Astrocyte (in vitro differentiated cells and primary cell): ENCODE measurements around the gene KIAA0513.

Source experiments
- EZH2 ChIP-seq: IDR thresholded peaks from 2 replicates; pipeline ENCODE4 v1.6.1; 2012; ENCODE audit warnings: mild to moderate bottlenecking, low read length, inconsistent platforms; ENCODE audit not compliant: insufficient read depth
- TF ChIP-seq, protein P1 (sequence below): IDR thresholded peaks from 2 replicates; pipeline ENCODE4 v1.5.1; 2011; ENCODE audit warnings: low read depth, mild to moderate bottlenecking, inconsistent platforms, low read length, moderate library complexity; ENCODE audit not compliant: insufficient read depth

DNA sequence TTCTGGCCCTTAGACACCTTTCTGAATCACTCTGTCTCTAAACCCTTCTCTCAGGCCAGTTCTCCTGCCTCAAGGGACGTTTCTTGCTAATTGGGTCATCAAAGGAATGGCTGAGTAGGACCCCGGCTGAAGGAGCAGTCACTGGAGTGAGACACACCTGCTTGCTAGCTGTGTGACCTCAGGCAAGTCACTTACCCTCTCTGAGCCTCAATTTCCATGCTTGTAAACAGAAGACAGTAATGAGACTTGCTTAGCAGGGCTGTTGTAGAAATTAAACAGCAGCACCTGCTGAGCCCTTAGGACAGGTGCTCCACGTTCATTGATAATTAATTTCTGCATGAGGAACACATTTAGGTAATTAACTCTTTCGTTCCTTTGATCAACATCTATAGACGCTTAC, 77.9 kb downstream of the KIAA0513 start:
- TF ChIP-seq, protein P1, sequence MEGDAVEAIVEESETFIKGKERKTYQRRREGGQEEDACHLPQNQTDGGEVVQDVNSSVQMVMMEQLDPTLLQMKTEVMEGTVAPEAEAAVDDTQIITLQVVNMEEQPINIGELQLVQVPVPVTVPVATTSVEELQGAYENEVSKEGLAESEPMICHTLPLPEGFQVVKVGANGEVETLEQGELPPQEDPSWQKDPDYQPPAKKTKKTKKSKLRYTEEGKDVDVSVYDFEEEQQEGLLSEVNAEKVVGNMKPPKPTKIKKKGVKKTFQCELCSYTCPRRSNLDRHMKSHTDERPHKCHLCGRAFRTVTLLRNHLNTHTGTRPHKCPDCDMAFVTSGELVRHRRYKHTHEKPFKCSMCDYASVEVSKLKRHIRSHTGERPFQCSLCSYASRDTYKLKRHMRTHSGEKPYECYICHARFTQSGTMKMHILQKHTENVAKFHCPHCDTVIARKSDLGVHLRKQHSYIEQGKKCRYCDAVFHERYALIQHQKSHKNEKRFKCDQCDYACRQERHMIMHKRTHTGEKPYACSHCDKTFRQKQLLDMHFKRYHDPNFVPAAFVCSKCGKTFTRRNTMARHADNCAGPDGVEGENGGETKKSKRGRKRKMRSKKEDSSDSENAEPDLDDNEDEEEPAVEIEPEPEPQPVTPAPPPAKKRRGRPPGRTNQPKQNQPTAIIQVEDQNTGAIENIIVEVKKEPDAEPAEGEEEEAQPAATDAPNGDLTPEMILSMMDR = no peak
- TF ChIP-seq EZH2 = no peak
